WTC11 (cell line): ENCODE data around the gene TCF7L2. TPM values are rescaled to one million over a fixed set of nuclear protein-coding genes. Genes with fewer than 3 reads are reported as not detected.

ENCODE experiments used
- ATAC-seq: fragments of 200-7000 bp; cut with Tn5 transposase; 2 replicates; pipeline ENCODE4 v1.10.0; 2021; ENCODE audit warnings: mild to moderate bottlenecking, moderate library complexity
- CTCF ChIA-PET: fragments of 300-600 bp; sonication (Branson Sonifier 250); formaldehyde crosslinking; loops from one replicate; lab custom pipeline; 2021; ENCODE audit warnings: antibody characterized with exemption; lab: Charles Lee
- POLR2A ChIA-PET: fragments of 350-600 bp; sonication (Branson Sonifier 250); formaldehyde crosslinking; loops from one replicate; lab custom pipeline; 2021; ENCODE audit warnings: antibody characterized with exemption; lab: Charles Lee
- DNase-seq: peaks from one replicate; pipeline ENCODE4 v3.0.0; 2021; ENCODE audit warnings: low spot score
- H3K27ac Mint-ChIP-seq: 2 replicates; pipeline ENCODE4 v1.8.0; 2021; ENCODE audit warnings: mixed read lengths
- H3K27me3 Mint-ChIP-seq: 2 replicates; pipeline ENCODE4 v1.8.0; 2021; ENCODE audit warnings: low read depth, mild to moderate bottlenecking, moderate library complexity, mixed read lengths
- H3K36me3 Mint-ChIP-seq: 2 replicates; pipeline ENCODE4 v1.8.0; 2021; ENCODE audit warnings: mixed read lengths
- H3K4me1 Mint-ChIP-seq: 2 replicates; pipeline ENCODE4 v1.8.0; 2022; ENCODE audit warnings: mixed read lengths
- H3K4me3 Mint-ChIP-seq: 2 replicates; pipeline ENCODE4 v1.8.0; 2021; ENCODE audit warnings: mild to moderate bottlenecking, moderate library complexity, mixed read lengths
- H3K9me3 Mint-ChIP-seq: 2 replicates; pipeline ENCODE4 v1.8.0; 2021; ENCODE audit warnings: mixed read lengths
- ATF1 ChIP-seq: sonication (generic); formaldehyde crosslinking; IDR thresholded peaks from 2 replicates; pipeline ENCODE4 v1.8.1; 2023; ENCODE audit warnings: mild to moderate bottlenecking, moderate library complexity, missing genetic modification reagents
- ATF2 ChIP-seq: sonication (generic); formaldehyde crosslinking; IDR thresholded peaks from 2 replicates; pipeline ENCODE4 v1.8.1; 2022; ENCODE audit warnings: low read depth, missing genetic modification reagents, borderline replicate concordance
- CDX4 ChIP-seq: fragments of 250-450 bp; sonication (Bioruptor Pico); IDR thresholded peaks from 2 replicates; pipeline ENCODE4 v1.9.0; 2021; ENCODE audit warnings: moderate library complexity, mild to moderate bottlenecking, inconsistent platforms, borderline replicate concordance
- CREB1 ChIP-seq: sonication (generic); formaldehyde crosslinking; IDR thresholded peaks from 2 replicates; pipeline ENCODE4 v1.8.0; 2023; ENCODE audit warnings: mild to moderate bottlenecking, missing genetic modification reagents
- E2F5 ChIP-seq: sonication (generic); formaldehyde crosslinking; IDR thresholded peaks from 2 replicates; pipeline ENCODE4 v1.8.1; 2022; ENCODE audit warnings: mild to moderate bottlenecking, moderate library complexity, missing genetic modification reagents
- FOXP4 ChIP-seq: sonication (generic); formaldehyde crosslinking; IDR thresholded peaks from 2 replicates; pipeline ENCODE4 v1.8.0; 2022; ENCODE audit warnings: mild to moderate bottlenecking, missing genetic modification reagents
- KAT7 ChIP-seq: sonication (generic); formaldehyde crosslinking; IDR thresholded peaks from 2 replicates; pipeline ENCODE4 v1.8.1; 2023; ENCODE audit warnings: missing genetic modification reagents, mild to moderate bottlenecking, borderline replicate concordance
- MXD4 ChIP-seq: fragments of 250-450 bp; sonication (Bioruptor Pico); IDR thresholded peaks from 2 replicates; pipeline ENCODE4 v1.8.0; 2021; ENCODE audit warnings: mild to moderate bottlenecking, moderate library complexity, borderline replicate concordance
- NFE2L1 ChIP-seq: sonication (generic); formaldehyde crosslinking; IDR thresholded peaks from 2 replicates; pipeline ENCODE4 v1.8.1; 2023; ENCODE audit warnings: missing genetic modification reagents
- SP1 ChIP-seq: sonication (generic); formaldehyde crosslinking; conservative IDR thresholded peaks from 2 replicates; pipeline ENCODE4 v1.8.1; 2022; ENCODE audit warnings: missing genetic modification reagents
- ZNF138 ChIP-seq: sonication (generic); formaldehyde crosslinking; conservative IDR thresholded peaks from 2 replicates; pipeline ENCODE4 v1.8.1; 2022; ENCODE audit warnings: mild to moderate bottlenecking, moderate library complexity, missing genetic modification reagents
- ZNF416 ChIP-seq: fragments of 250-450 bp; sonication (Bioruptor Pico); IDR thresholded peaks from 2 replicates; pipeline ENCODE4 v1.9.0; 2021; ENCODE audit warnings: mild to moderate bottlenecking, inconsistent platforms
- total RNA-seq: library from RNA; stranded (reverse); gene quantifications from 3 replicates; pipeline ENCODE4 v1.2.3, GENCODE V29; 2021

TCF7L2 gene
- total RNA-seq, 1 experiment from 2014 or later, result 44.5 TPM

GRCh38 chr10:113056030-113056429 lies 106.0 kb downstream of the TCF7L2 start:
- CTCF ChIA-PET, result no interaction called here
- Mint-ChIP-seq H3K27me3 (no peaks in the 10 kb centered on the region), H3K27ac (peak overlapping the region; percentile 39; the same call in 1 of the 2 replicates), H3K4me1 (peaks cover 58% of the 10 kb centered on the region), H3K4me3 (no peak overlapping the region), H3K36me3 (0 out of 2 replicates have a peak, but pooled peaks cover 3% of the 10 kb centered on the region), H3K9me3 (no peaks in the 10 kb centered on the region)
- ATAC-seq (no peak), DNase-seq (no peak)
- POLR2A ChIA-PET, result interaction anchor here (0.6 kb wide), 1 partner anchor 23 kb away, joined by 10 read pairs; no protein-coding TSS in a partner anchor
- TF ChIP-seq KAT7 (CRISPR knock-in tag), result no peak
- no peak for TF ChIP-seq CREB1 (CRISPR knock-in tag)

GRCh38 chr10:113056441-113057021 lies 106.5 kb downstream of the TCF7L2 start:
- Mint-ChIP-seq H3K4me1 (peaks cover 54% of the 10 kb centered on the region), H3K27ac (peak overlapping the region; percentile 51), H3K36me3 (0 out of 2 replicates have a peak, but pooled peaks cover 3% of the 10 kb centered on the region), H3K27me3 (no peaks in the 10 kb centered on the region), H3K4me3 (no peak overlapping the region), H3K9me3 (no peaks in the 10 kb centered on the region)
- CTCF ChIA-PET, result no interaction called here
- POLR2A ChIA-PET, result interaction anchor here (0.6 kb wide), 1 partner anchor 23 kb away, joined by 10 read pairs; no protein-coding TSS in a partner anchor
- ATAC-seq (no peak), DNase-seq (no peak)
- TF ChIP-seq SP1, result no peak

- no peaks in the 10 kb centered on the region for H3K9me3 Mint-ChIP-seq
- ChIA-PET CTCF (no interaction called here), POLR2A (no interaction called here)
- H3K27me3 Mint-ChIP-seq, result no peaks in the 10 kb centered on the region
- H3K36me3 Mint-ChIP-seq, result 0 out of 2 replicates have a peak, but pooled peaks cover 3% of the 10 kb centered on the region
- DNase-seq (no peak), ATAC-seq (no peak)
- no peak for TF ChIP-seq FOXP4 (CRISPR knock-in tag)
- TF ChIP-seq ZNF138 (CRISPR knock-in tag), result no peak
- no peak for TF ChIP-seq NFE2L1 (CRISPR knock-in tag)
- no peak for TF ChIP-seq MXD4 (CRISPR knock-in tag)
- no peak for TF ChIP-seq CREB1 (CRISPR knock-in tag)
- TF ChIP-seq ZNF416 (CRISPR knock-in tag), result no peak
- no peak for TF ChIP-seq ATF2 (CRISPR knock-in tag)
- TF ChIP-seq E2F5 (CRISPR knock-in tag), result no peak
- no peak for TF ChIP-seq CDX4 (CRISPR knock-in tag)
- TF ChIP-seq ATF1 (CRISPR knock-in tag), result no peak
- H3K27ac Mint-ChIP-seq, result no peak overlapping the region
- no peak overlapping the region for H3K4me3 Mint-ChIP-seq
- H3K4me1 Mint-ChIP-seq, result peaks cover 39% of the 10 kb centered on the region
These were observed 108.0 kb downstream of the TCF7L2 start for GRCh38 chr10:113057948-113058522.
